ENCODE results near the gene HIPK2. TPM values are rescaled to one million over a fixed set of nuclear protein-coding genes. Genes with fewer than 3 reads are reported as not detected.
A peak's percentile ranks its signal among the peaks of the same experiment; 100 is the strongest.

Gene HIPK2
- total RNA-seq, 2 donors from 2014 or later: 49.4 to 68.5 TPM

- peak overlapping the region; percentile 55 for H3K4me3 ChIP-seq
- peak; percentile 6 for ATAC-seq (ENCODE audit: insufficient number of reproducible peaks, low FRiP score, low read depth)
- H3K36me3 ChIP-seq: no peaks in the 10 kb centered on the region
- TF ChIP-seq CTCF (IDR thresholded peaks at IDR 0.05): no peak
- peak overlapping the region; percentile 94 for H3K27ac ChIP-seq
- DNase-seq (ENCODE audit: low spot score): no peak
- peaks cover 65 to 92% of the 10 kb centered on the region in 2 donors for H3K4me1 ChIP-seq (ENCODE audit: control insufficient read depth in 1 of 2, low read depth in 2 of 2)
- no peaks in the 10 kb centered on the region for H3K9me3 ChIP-seq
- no peaks in the 10 kb centered on the region for H3K27me3 ChIP-seq (replicated peaks; ENCODE audit: insufficient read depth)
These were observed 45.2 kb downstream of the HIPK2 start for GRCh38 chr7:139732471-139733167.

GRCh38 chr7:139731802-139732470 is 45.9 kb downstream of the HIPK2 start:
- ATAC-seq (ENCODE audit: insufficient number of reproducible peaks, low FRiP score, low read depth) (peak; percentile 86), DNase-seq (ENCODE audit: low spot score) (peak; percentile 79)
- no peak for TF ChIP-seq CTCF (IDR thresholded peaks at IDR 0.05)
- Histone ChIP-seq H3K27ac (peak overlapping the region; percentile 94), H3K27me3 (replicated peaks; ENCODE audit: insufficient read depth) (no peaks in the 10 kb centered on the region), H3K4me3 (peak overlapping the region; percentile 55), H3K36me3 (no peaks in the 10 kb centered on the region), H3K9me3 (no peaks in the 10 kb centered on the region), H3K4me1 (ENCODE audit: control insufficient read depth in 1 of 2, low read depth in 2 of 2) (peaks cover 65 to 92% of the 10 kb centered on the region in 2 donors)

GRCh38 chr7:139730746-139731612 is 46.8 kb downstream of the HIPK2 start:
- TF ChIP-seq CTCF (IDR thresholded peaks at IDR 0.05): no peak
- DNase-seq (ENCODE audit: low spot score) (peak; percentile 39), ATAC-seq (ENCODE audit: insufficient number of reproducible peaks, low FRiP score, low read depth) (no peak)
- no peaks in the 10 kb centered on the region for H3K27me3 ChIP-seq (replicated peaks; ENCODE audit: insufficient read depth)
- H3K4me3 ChIP-seq: peak overlapping the region; percentile 55
- H3K4me1 ChIP-seq (ENCODE audit: control insufficient read depth in 1 of 2, low read depth in 2 of 2): peaks cover 67 to 91% of the 10 kb centered on the region in 2 donors
- no peaks in the 10 kb centered on the region for H3K9me3 ChIP-seq
- peak overlapping the region; percentile 92 to 94 for H3K27ac ChIP-seq
- H3K36me3 ChIP-seq: no peaks in the 10 kb centered on the region

GRCh38 chr7:139728203-139728602 is 49.6 kb downstream of the HIPK2 start:
- H3K4me3 ChIP-seq: no peak overlapping the region
- no peaks in the 10 kb centered on the region for H3K36me3 ChIP-seq
- no peak for DNase-seq (ENCODE audit: low spot score)
- H3K9me3 ChIP-seq: no peaks in the 10 kb centered on the region
- no peaks in the 10 kb centered on the region for H3K27me3 ChIP-seq (replicated peaks; ENCODE audit: insufficient read depth)
- no peak for TF ChIP-seq CTCF (IDR thresholded peaks at IDR 0.05)
- H3K4me1 ChIP-seq (ENCODE audit: control insufficient read depth in 1 of 2, low read depth in 2 of 2): peaks cover 53 to 85% of the 10 kb centered on the region in 2 donors
- ATAC-seq (ENCODE audit: insufficient number of reproducible peaks, low FRiP score, low read depth): no peak
- peak overlapping the region in 1 of 2 donors; percentile 45 for H3K27ac ChIP-seq
